HG03520 (cell line): Measurements from ENCODE around the gene RNF213.
"Not testable (repeated sequence)": the region's sequence is repeated elsewhere in the genome, so short reads cannot be mapped to it uniquely, and the experiment has no call there.

Source experiments
- ATAC-seq: cut with Tn5 transposase; IDR thresholded peaks from one replicate; pipeline ENCODE4 v1.9.1; 2021; ENCODE audit warnings: mild to moderate bottlenecking, moderate library complexity; ENCODE audit not compliant: unreplicated experiment

The RNF213 gene

DNA sequence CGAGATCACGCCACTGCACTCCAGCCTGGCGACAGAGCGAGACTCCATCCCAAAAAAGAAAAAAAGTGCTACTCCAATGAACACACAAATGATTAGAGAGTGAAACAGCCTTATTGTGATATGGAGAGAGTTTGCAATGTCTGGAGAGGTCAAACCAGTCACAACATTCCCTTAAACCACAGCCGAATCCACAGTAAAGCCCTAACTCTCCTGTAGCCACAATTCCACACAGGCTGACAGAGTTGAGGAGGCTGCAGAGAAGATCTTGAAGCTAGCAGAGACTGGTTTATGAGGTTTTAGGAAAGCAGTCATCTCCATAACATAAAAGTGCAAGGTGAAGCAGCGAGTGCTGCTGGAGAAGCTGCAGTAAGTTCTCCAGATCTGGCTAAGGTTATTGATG lies 6.7 kb downstream of the RNF213 start:
- no peak for ATAC-seq

DNA sequence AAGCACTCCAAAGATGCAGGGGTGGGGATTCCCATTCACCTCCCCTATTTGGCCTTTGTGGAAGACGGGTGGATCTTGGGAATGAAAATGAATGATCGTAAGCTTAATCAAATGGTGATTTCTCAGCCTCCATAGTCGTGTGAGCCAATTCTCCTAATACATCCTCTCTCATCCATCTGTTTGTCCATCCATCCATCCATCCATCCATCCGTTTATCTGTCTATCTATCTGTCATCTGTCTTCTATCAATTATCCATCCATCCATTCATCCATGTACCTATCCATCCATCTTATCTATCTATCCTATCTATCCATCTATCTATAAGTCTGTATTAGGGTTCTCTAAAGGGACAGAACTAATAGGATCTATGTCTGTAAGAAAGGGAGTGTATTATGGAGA lies 7.8 kb downstream of the RNF213 start:
- no peak for ATAC-seq

DNA sequence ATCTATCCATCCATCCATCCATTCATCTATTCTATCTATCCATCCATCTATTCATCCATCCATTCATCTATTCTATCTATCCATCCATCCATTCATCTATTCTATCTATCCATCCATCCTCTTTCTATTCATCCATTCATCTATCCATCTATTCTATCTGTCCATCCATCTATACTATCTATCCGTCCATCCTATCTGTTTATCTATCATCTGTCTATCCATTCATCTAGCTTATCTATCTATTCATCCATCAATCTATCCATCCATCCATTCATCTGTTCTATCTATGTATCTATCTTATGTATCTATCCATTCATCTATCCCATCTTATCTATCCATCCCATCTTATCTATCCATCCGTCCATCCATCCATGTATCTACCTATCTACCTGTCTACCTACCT lies 8.8 kb downstream of the RNF213 start:
- no peak for ATAC-seq

DNA sequence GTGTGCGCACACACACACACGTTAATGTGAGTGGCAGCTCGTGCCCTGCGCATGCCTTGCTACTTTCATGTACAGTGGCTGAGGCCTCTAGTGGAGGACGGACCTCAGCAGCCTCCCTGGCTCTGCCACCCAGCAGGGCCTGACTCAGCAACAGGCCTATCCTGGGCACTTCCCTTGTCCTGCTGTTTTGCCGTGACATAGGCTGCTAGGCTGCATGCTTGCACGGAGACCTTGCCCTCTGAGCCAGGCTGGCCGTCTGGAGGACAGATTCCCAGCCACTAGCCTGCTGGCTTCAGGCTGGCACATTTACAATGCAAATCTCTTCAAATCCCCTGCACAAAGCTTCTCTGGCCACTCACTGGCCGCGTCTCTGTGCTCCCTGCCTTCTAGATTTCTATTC lies 9.5 kb downstream of the RNF213 start:
- no peak for ATAC-seq

DNA sequence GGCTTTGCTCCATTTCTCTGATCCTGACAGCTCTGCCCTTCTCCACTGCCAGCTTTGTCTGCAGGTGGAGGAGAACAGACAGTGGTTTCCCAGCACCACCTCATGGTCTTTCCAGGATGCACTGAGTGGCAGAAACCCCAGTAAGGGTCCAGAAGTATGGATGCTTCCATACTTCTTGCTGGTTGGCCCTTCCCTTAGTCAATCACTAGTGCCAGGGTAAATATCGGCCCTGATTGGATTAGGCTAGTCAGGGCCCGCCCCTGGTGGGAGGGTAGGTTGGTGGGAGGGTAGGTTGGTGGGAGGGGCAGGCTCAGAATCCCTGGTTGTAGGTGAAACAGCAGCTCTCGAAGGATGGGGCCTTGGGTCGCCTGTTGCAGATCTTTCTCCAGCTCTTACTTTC lies 10.2 kb downstream of the RNF213 start:
- no peak for ATAC-seq

DNA sequence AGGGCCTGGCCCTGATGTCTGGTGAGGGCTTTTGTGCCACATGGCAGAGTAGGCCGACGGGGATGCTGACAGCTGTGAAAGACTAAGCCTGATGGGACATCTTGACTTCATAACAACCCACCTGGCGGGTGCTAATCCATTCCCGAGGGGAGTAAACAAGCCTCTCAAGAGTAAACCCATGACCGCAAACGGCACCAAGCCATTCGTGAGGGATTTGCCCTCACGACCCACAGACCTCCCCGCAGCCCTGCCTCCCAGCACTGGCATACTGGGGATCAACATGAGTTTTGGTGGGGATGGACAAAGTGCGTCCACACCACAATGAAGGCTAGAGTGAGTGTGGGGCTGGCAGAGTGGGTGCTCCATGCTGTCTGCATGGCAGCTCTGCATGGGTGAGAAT lies 11.7 kb downstream of the RNF213 start:
- no peak for ATAC-seq

DNA sequence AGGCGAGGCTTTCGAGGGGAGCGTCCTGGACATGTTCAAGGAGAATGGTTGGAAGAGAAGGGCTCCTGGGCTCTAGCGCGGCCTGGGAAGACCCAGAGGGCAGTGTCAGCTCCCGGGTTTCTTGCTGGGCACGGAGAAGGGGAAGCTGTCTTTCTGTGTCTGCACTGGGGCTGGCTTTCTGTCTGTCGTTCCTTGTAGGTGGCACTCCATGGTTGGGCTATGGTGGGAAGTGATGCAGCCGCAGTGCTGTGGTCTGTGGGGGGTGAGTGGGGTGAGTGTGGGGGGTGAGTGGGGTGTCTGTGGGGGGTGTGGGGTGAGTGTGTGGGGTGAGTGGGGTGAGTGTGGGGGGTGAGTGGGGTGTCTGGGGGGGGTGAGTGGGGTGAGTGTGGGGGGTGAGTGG lies 13.7 kb downstream of the RNF213 start:
- ATAC-seq = no peak

DNA sequence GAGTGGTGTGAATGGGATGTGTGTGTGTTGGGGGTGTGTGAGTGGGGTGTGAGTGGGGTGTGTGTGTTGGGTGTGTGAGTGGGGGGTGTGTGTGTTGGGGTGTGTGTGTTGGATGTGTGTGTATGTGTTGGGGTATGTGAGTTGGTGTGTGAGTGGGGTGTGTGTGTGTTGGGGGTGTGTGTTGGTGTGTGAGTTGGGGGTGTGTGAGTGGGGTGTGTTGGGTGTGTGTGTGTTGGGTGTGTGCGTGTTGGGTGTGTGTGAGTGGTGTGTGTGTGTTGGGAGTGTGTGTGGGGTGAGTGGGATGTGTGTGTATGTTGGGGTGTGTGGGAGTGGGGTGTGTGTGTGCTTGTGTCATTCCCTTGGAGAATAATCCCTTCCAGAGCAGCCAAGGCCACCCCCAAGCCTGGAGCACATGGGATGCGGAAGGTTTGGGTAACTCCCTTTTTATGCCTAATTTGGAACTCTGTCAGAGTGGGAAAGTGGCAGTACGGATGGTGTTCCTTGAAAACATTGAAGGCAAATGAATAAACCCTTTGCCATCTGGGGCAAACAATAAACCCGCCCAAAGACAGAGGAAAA lies 14.3 kb downstream of the RNF213 start:
- ATAC-seq = no peak

DNA sequence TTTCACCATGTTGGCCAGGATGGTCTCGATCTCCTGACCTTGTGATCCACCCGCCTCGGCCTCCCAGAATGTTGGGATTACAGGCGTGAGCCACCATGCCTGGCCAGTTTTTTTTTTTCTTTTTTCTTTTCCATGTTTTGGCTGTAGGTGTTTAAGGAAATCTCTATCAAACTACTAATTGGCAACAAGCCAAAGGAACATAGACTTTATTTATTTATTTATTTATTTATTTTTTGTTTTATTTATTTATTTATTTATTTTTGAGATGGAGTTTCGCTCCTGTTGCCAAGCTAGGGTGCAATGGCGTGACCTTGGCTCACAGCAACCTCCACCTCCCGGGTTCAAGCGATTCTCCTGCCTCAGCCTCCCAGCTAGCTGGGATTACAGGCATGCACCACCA lies 15.2 kb downstream of the RNF213 start:
- ATAC-seq = not testable (repeated sequence)

DNA sequence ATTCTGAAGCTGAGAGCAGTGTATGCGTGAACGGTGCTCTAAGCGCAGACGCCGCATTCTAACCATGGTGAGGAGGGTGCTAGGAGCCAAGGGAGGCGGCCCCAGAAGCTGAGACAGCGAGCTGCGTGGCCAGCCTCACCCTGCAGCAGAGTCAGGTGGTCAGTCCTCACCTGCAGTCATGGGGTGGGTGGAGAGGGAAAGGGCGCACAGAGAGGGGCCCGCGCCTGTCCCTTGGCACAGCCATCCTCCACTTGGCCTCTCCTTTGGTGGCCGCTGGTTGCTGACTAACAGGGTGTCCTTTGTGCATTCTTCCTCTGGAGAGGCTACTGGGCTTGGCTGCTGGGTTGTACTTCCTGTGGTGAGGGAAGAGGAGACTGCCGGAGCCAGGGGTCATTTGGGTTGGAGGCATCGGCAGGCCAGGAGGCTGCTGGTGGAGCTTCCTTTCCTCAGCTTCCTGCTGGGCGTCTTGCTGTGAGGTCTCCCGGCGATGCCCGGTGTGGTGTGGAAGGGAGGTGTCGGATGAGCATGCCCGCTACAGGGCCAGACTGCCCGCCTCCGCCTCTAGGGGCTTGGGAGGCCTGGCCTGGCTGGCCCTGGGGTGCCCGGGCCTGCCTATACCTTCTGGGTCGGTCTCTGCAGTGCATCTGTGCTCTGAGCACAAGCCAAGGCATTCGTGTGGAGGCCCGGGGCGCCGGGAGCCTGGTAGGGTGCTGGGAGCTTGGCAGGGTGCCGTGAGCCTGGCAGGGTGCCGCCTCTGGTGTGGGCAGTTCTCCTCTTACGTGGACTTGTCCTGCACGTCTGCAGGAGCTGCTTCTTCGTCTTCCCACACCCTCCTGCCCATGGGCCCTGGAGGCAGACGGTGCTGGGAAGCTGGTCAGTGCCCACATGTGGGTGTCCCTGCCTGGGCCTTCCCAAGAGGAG lies 17.4 kb downstream of the RNF213 start:
- ATAC-seq = no peak

DNA sequence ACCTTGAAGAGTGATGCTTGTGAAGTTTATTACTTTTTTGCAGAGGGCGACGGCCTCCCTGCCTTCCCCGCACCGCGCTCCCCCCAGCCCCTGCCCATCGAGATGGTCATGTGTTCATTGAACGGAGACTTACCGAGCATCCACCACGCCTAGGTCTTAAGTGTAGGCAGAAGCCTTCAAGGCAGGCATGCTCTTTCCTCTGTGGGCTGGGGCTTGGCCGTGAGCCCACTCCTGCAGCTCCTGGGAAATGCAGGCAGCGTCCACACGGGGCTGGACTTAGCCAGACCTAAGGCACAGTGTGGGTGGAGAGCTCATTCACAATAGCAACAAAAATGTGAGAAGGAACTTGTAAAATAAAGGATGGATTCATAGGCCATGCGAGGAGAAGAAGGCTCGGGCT lies 19.2 kb downstream of the RNF213 start:
- no peak for ATAC-seq

DNA sequence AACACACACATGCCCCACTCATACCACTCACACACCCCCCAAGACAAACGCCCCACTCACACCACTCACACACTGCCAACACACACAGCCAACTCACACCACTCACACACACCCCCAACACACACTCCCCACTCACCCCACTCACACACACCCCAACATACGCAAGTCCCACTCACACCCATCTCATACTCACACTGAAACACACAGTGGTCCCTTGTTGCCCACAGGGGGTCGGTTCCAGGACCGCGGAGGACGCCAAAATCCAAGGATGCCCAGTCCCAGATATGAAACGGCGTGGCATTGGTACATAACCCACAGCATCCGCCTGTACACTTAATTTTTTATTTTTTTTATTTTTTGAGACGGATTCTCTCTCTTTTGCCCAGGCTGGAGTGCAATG lies 20.9 kb downstream of the RNF213 start:
- no peak for ATAC-seq

DNA sequence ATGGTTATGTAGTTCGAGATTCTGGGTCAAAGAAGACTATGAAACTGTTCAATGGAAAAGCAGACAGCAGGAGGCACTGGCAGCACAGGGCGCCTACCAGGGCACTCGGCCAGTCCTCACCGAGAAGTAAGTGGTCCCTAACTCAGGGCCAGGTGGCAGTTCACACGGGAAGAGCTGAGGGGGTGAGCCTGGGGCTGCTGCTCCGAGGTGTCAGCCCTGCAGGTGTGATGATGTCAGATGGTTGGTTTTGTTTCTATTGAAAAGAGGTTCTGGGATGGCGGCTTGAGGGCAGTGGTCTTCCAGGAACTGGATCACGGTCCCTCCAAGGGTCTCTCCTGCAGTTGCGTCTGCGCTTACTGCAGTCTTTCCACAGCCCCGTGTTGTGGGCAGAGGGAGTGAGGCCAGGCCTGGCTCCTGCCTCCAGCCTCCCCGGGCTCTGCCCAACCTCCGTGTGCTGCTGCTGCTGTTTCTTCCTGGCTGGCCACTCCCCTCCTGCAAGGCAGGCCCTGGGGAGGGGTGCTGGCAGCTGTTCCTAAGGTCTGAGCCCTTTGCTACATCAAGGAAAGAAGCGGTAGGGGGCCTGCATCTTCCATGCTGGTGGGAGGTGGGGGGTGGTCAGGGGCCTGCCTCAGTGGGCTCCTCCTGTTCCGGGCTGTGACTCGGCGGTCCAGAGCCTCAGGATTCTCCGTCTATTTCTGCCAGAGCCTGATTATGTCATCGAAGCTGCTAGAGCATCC lies 22.6 kb downstream of the RNF213 start:
- no peak for ATAC-seq

DNA sequence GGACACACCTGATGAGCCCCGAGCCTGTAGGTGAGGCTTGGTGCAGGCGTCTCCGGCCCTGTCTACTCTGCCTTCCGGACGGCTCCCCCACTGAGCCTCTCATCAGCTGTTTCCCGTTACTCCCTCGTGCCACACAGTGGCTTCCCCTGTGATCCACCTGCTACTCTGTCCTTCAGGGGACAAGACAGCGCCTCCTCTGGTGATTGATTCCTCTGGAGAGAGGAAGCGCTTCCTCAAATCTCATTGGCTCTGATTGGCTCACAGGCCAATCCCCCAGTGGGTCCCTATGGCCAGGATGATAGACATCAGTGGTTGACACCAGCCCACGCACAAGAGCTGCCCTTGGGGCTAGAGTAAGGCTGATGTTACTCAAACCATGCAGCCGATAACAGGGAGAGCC lies 24.0 kb downstream of the RNF213 start:
- no peak for ATAC-seq

DNA sequence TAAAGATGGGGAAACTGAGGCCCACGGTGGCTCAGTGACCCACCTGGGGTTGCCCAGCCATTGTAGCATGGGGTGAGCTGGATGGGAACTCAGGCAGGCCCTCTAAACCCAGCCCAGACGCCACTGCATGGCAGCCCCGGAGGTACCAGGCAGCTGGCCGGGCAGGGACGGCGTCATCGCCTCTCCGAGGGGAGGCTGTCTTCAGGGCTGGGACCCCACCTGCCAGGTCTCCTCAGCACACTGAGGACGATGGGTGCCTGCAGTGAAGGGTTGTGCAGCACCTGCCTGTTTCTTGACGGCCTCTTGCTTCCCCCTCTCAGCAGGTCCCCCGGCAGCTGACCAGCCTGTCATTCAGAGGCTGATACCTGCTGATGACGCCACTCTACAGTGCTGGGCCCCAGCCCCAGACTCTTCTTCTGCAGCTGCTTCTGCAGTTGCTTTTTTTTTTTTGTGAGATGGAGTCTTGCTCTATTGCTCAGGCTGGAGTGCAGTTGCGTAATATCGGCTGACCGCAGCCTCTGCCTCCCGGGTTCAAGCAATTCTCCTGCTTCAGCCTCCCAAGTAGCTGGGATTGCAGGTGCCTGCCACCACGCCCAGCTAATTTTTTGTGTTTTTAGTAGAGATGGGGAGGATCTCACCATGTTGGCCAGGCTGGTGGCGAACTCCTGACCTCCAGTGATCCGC lies 24.7 kb downstream of the RNF213 start:
- ATAC-seq = no peak

DNA sequence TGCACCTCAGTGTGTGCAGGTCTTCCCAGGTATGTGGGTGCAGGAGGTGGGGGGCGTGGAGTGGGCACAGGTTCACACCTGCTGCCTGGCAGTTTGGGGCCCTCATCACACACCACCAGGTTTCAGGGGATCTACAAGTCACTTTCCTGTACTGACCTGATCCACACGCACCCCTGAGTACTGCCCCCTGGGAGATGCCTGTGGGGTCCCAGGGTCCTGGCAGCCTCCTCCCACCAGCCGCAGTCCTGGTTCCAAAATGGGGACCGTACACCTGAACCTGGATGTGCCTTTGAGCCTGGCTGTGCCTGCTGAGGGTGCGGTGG lies 25.9 kb downstream of the RNF213 start:
- ATAC-seq = no peak

DNA sequence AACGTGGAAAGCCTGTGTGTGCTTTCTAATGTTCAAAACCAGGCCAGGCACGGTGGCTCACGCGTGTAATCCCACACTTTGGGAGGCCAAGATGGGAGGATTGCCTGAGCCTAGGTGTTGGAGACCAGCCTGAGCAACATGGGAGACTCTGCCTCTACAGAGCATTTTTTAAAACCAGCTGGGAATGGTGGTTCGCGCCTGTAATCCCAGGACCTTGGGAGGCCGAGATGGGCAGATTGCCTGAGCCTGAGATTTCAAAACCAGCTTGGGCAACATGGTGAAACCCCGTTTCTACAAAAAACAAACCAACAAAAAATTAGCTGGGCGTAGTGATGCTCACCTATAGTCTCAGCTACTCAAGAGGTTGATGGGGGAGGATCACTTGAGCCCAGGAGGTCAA lies 26.4 kb downstream of the RNF213 start:
- no peak for ATAC-seq

DNA sequence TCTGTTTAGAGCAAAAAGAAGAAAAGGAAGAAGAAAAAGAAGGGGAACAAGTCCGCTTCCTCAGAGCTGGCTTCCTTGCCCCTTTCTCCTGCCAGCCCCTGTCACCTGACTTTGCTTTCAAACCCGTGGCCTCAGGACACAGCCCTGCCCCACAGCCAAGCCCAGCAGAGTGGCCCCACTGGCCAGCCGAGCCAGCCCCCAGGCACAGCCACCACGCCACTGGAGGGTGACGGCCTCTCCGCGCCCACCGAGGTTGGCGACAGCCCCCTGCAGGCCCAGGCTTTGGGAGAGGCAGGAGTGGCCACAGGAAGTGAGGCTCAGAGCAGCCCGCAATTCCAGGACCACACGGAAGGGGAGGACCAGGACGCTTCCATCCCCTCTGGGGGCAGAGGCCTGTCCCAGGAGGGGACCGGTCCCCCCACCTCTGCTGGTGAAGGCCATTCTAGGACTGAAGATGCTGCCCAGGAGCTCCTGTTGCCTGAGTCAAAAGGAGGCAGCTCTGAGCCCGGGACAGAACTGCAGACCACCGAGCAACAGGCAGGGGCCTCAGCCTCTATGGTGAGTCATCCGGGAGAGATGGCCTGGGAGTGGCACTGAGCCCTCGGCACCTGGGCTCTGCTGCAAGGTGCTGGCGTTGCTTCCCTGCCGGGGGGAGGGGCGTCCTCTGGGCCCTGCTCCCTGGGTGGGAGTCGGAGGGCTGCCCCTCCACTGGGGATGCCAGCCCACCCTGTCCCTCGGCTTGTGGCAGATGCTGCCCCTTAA lies 27.3 kb downstream of the RNF213 start:
- no peak for ATAC-seq

DNA sequence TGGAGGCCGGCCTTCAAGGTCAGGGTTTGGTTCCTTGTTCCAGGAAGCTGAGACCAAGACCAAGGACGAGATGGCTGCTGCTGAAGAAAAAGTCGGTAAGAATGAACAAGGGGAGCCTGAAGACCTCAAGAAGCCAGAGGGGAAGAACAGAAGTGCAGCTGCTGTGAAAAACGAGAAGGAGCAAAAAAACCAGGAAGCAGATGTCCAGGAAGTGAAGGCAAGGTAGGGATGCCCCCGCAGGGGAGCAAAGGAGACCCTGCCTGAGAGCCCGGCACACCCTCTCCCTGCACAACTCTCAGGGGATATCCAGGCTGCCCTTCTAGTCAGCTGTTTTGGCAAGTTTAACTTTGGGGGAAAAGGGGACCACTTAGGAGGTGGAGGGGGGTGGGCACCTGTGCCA lies 29.0 kb downstream of the RNF213 start:
- ATAC-seq = no peak

DNA sequence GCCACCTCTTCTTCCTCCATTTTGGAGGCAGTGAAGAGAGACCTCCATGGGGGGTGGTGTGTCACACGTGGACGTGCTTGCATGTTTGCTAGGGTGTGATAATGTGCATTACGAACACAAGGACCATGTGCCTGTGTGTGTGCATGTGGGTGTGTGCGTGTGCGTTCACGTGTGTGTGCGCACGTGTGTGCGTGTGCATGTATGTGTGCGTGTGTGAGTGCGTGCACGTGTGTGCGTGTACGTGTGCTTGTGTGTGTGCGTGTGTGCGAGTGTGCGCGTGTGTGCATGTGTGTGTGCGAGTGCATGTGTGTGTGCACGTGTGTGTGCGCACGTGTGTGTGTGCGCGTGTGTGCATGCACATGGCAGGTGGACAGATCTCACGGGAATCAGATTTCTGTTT lies 29.5 kb downstream of the RNF213 start:
- no peak for ATAC-seq

DNA sequence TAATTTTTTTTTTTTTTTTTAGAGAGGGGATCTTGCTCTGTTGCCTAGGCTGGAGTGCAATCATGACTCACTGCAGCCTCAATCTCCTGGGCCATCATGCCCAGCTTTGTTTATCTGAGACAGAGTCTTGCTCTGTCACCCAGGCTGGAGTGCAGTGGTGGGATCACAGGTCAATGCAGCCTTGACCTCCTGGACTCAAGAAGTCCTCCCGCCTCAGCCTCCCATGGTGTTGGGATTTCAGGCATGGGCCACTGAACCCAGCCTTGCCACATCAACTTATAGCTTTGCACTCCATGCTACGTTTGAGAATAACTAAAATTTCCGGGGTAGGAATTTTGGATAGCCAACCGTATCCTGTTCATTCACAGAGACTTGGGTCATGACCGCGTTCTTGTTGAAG lies 30.6 kb downstream of the RNF213 start:
- ATAC-seq = no peak
